Left lung (tissue), 14 donors: Measurements from ENCODE around the gene TRHDE. TPM values are rescaled to one million over a fixed set of nuclear protein-coding genes. Genes with fewer than 3 reads are reported as not detected.

ENCODE experiments used
- ATAC-seq: fragments of 200-7000 bp; cut with Tn5 transposase; one replicate; pipeline ENCODE4 v1.9.1; 2020; ENCODE audit warnings: moderate library complexity
- DNase-seq, 4 donors: peaks; one replicate each; pipeline ENCODE4 v3.0.0-alpha.2; 2013 to 2020
- H3K27ac ChIP-seq, 2 donors: fragments of 200-600 bp; sonication (generic) in 1 of 2; one replicate each; pipeline versions ENCODE4 v1.5.0 to v1.8.0; 2020 to 2021
- H3K27me3 ChIP-seq, 2 donors: fragments of 200-600 bp; sonication (generic) in 1 of 2; one replicate each; pipeline versions ENCODE4 v1.5.0 to v1.8.0; 2020 to 2021
- H3K36me3 ChIP-seq, 2 donors: fragments of 200-600 bp; sonication (generic) in 1 of 2; one replicate each; pipeline versions ENCODE4 v1.5.0 to v1.8.0; 2020 to 2021
- H3K4me1 ChIP-seq, 2 donors: fragments of 200-600 bp; one replicate each; pipeline ENCODE4 v1.8.0; 2021
- H3K4me3 ChIP-seq, 2 donors: fragments of 200-600 bp; sonication (generic) in 1 of 2; one replicate each; pipeline versions ENCODE4 v1.5.0 to v1.8.0; 2020 to 2021; ENCODE audit warnings: mild to moderate bottlenecking in 1 of 2
- H3K9me3 ChIP-seq, 2 donors: fragments of 200-600 bp; sonication (generic) in 1 of 2; one replicate each; pipeline versions ENCODE4 v1.5.0 to v1.8.0; 2020 to 2021
- intact Hi-C, 2 donors: fragments of 100-400 bp; cut with DNase I; formaldehyde crosslinking; loops; one replicate each; pipeline versions ENCODE4 v1.11.2 to v1.14.2; 2022
- long read RNA-seq, 12 donors: library from polyadenylated mRNA in 2 of 12; unstranded in 2 of 12; transcript quantifications; one replicate each; pipeline ENCODE4 v2.0.0 and lab custom pipeline, GENCODE V29; 2019 to 2026
- polyA plus RNA-seq, 6 donors: library from polyadenylated mRNA; unstranded; fragments of 120-200 nt; gene quantifications; one replicate each; pipeline ENCODE4 v1.2.1, GENCODE V29; 2013; ENCODE audit not compliant: insufficient read length in 6 of 6
- total RNA-seq, 2 donors: library from RNA; stranded (reverse); fragmentation: NEBNext Ultra II Directional; extraction: Animal tissue kit (Norgen Biotek cat#: 25700); gene quantifications; one replicate each; pipeline ENCODE4 v1.2.1, GENCODE V29; 2021
- TF ChIP-seq, protein P1 (sequence below), 2 donors: fragments of 200-600 bp; sonication (generic) in 1 of 2; IDR thresholded peaks; one replicate each; pipeline versions ENCODE4 v1.5.0 to v1.8.0; 2021; ENCODE audit warnings: antibody characterized with exemption in 2 of 2
- donor health status: DM: no; HTN: yes; CAD: no.
- donor health status: DM: no; HTN: no; CAD: no.

The TRHDE gene, protein sequence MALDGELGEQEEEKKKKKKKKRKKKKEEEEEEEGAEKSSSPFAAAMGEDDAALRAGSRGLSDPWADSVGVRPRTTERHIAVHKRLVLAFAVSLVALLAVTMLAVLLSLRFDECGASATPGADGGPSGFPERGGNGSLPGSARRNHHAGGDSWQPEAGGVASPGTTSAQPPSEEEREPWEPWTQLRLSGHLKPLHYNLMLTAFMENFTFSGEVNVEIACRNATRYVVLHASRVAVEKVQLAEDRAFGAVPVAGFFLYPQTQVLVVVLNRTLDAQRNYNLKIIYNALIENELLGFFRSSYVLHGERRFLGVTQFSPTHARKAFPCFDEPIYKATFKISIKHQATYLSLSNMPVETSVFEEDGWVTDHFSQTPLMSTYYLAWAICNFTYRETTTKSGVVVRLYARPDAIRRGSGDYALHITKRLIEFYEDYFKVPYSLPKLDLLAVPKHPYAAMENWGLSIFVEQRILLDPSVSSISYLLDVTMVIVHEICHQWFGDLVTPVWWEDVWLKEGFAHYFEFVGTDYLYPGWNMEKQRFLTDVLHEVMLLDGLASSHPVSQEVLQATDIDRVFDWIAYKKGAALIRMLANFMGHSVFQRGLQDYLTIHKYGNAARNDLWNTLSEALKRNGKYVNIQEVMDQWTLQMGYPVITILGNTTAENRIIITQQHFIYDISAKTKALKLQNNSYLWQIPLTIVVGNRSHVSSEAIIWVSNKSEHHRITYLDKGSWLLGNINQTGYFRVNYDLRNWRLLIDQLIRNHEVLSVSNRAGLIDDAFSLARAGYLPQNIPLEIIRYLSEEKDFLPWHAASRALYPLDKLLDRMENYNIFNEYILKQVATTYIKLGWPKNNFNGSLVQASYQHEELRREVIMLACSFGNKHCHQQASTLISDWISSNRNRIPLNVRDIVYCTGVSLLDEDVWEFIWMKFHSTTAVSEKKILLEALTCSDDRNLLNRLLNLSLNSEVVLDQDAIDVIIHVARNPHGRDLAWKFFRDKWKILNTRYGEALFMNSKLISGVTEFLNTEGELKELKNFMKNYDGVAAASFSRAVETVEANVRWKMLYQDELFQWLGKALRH
- total RNA-seq: 1 to 10 TPM in 1 of 2 donors, under 1 TPM in 1; 0.87 to 4.3 TPM
- 1 to 10 TPM; 2.2 to 3.4 (median 2.8) TPM for polyA plus RNA-seq
- long read RNA-seq, donor 1: 0 reads
- long read RNA-seq, donor 2: 0 reads
- long read RNA-seq, donor 3: 0 reads
- long read RNA-seq, donor 4: 0 reads
- long read RNA-seq, donor 5: 0 reads
- long read RNA-seq, donor 6: 0 reads
- long read RNA-seq, donor 7, full-length matches to known transcripts: 1 of 1 reads
- long read RNA-seq, donor 7, partial matches to known transcripts: 0 of 1 reads
- long read RNA-seq, donor 7, other reads (novel, unspliced or antisense): 0 of 1 reads
- long read RNA-seq, donor 8: 0 reads
- long read RNA-seq, donor 9: 0 reads
- long read RNA-seq, donor 10: 0 reads
- long read RNA-seq, donor 11: 0 reads
- long read RNA-seq, donor 12: 0 reads

DNA sequence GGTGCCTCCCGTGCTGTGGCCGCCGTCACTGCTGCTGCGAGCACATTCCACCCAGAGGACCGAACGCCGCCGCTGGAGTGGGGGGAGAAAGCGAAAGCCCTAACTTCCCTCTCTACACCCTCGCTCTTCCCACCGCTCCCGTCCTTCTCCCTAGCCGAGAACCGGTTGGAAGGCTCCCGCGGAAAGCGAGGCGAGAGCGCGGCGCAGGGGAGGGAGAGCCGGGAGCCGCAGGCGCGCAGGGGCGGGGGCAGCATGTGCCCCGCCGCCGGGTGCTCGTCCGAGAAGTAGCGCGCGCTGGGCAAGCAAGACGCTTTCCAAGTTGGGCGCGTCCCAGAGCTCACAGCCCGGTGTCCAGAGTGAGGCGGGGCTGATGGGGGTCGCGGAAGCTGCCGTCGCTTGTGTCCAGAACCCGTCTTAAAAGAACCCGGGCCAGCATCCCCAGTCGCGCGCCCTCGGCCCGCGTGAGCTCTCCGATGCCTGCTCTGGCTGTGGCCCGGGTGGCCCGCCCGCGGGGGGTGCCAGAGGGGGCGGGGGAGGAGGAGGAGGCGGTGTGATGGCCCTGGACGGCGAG lies at the start of gene TRHDE:
Gene TRHDE (plus strand): TSS at position 280 of the 571 bp plus-strand sequence. CDS start 274 bp downstream, at position 554.
- H3K27me3 ChIP-seq: peaks cover 32 to 86% of the 10 kb centered on the region in 2 donors
- ATAC-seq: peak; percentile 75
- no peaks in the 10 kb centered on the region for H3K36me3 ChIP-seq
- H3K4me3 ChIP-seq: peak within 1 kb of the TSS; percentile 49 to 51
- DNase-seq: peak; percentile 36 to 80 (median 52)
- peak within 1 kb of the TSS; percentile 18 to 58 for H3K27ac ChIP-seq
- intact Hi-C loops: no loop called here
- no peaks in the 10 kb centered on the region for H3K9me3 ChIP-seq
- TF ChIP-seq, protein P1, sequence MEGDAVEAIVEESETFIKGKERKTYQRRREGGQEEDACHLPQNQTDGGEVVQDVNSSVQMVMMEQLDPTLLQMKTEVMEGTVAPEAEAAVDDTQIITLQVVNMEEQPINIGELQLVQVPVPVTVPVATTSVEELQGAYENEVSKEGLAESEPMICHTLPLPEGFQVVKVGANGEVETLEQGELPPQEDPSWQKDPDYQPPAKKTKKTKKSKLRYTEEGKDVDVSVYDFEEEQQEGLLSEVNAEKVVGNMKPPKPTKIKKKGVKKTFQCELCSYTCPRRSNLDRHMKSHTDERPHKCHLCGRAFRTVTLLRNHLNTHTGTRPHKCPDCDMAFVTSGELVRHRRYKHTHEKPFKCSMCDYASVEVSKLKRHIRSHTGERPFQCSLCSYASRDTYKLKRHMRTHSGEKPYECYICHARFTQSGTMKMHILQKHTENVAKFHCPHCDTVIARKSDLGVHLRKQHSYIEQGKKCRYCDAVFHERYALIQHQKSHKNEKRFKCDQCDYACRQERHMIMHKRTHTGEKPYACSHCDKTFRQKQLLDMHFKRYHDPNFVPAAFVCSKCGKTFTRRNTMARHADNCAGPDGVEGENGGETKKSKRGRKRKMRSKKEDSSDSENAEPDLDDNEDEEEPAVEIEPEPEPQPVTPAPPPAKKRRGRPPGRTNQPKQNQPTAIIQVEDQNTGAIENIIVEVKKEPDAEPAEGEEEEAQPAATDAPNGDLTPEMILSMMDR (IDR thresholded peaks at IDR 0.05): no peak
- peaks cover 10 to 22% of the 10 kb centered on the region in 2 donors for H3K4me1 ChIP-seq

DNA sequence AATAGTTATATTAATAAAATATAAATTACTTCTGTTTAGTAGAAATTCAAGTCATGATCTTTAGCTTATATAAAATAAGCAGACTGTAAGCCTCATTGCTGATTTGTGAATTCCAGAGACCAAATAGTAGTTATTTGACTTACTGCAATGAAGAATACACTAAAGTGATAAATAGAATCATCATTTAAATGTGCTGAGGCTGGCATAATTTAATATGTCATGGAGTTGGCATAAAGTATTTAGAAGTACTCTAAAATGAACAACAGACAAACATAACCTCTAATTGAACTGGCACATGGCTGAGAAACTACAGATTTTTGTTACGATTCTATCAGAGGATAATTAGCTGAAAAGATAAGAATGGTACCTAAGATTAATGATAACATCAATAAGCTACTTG lies 45.7 kb upstream of the TRHDE start:
- TF ChIP-seq, protein P1 (IDR thresholded peaks at IDR 0.05): no peak
- DNase-seq (no peak), ATAC-seq (no peak)
- Histone ChIP-seq H3K9me3 (no peaks in the 10 kb centered on the region), H3K4me1 (no peaks in the 10 kb centered on the region), H3K36me3 (no peaks in the 10 kb centered on the region), H3K27me3 (no peaks in the 10 kb centered on the region), H3K27ac (no peak overlapping the region), H3K4me3 (no peak overlapping the region)
- intact Hi-C loops: no loop called here

DNA sequence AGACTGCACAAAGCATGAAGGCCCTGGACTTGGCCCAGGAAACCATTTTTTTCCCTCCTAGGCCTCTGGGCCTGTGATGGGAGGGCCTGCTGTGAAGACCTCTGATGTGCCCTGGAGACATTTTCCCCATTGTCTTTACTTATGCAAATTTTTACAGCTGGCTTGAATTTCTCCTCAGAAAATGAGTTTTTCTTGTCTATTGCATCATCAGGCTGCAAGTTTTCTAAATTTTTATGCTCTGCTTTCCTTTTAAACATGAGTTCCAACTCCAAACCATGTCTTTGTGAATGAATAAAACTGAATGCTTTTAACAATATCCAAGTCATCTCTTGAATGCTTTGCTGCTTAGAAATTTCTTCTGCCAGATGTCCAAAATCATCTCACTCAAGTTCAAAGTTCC lies 43.7 kb upstream of the TRHDE start:
- Histone ChIP-seq H3K9me3 (no peaks in the 10 kb centered on the region), H3K36me3 (no peaks in the 10 kb centered on the region), H3K4me1 (no peaks in the 10 kb centered on the region), H3K4me3 (no peak overlapping the region), H3K27ac (no peak overlapping the region), H3K27me3 (no peaks in the 10 kb centered on the region)
- ATAC-seq (no peak), DNase-seq (no peak)
- TF ChIP-seq, protein P1 (IDR thresholded peaks at IDR 0.05): no peak
- intact Hi-C loops: no loop called here

DNA sequence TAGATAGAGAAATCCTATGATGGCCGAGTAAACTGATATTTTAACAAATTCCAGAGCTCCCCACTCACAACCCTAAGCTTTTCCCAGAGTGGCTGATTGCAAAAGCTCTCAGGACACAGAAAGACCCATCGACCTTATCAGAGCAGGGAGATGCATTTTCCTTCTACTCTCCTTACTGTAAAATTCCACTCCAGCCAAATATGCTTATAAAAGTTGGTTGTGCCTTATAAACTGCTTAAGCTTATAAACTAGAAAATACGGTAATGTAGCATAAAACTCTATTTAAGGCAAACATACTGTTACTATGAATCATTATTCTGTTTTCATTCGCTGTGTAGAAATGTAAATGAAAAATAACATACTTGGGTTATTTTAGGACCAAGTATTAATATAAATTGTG lies 41.6 kb upstream of the TRHDE start:
- no peaks in the 10 kb centered on the region for H3K36me3 ChIP-seq
- H3K27ac ChIP-seq: no peak overlapping the region
- DNase-seq: no peak
- no peak for ATAC-seq
- intact Hi-C loops: no loop called here
- no peaks in the 10 kb centered on the region for H3K9me3 ChIP-seq
- no peaks in the 10 kb centered on the region for H3K4me1 ChIP-seq
- TF ChIP-seq, protein P1 (IDR thresholded peaks at IDR 0.05): no peak
- no peak overlapping the region for H3K4me3 ChIP-seq
- no peaks in the 10 kb centered on the region for H3K27me3 ChIP-seq
